GM19395 (cell line): Measurements from ENCODE around the gene TAS2R41.

Experiments
- ATAC-seq: cut with Tn5 transposase; IDR thresholded peaks from one replicate; pipeline ENCODE4 v1.9.1; 2021; ENCODE audit warnings: mild to moderate bottlenecking, moderate library complexity; ENCODE audit not compliant: unreplicated experiment

Gene TAS2R41

GRCh38 chr7:143492799-143493739, 15.4 kb downstream of the TAS2R41 start:
- no peak for ATAC-seq

DNA sequence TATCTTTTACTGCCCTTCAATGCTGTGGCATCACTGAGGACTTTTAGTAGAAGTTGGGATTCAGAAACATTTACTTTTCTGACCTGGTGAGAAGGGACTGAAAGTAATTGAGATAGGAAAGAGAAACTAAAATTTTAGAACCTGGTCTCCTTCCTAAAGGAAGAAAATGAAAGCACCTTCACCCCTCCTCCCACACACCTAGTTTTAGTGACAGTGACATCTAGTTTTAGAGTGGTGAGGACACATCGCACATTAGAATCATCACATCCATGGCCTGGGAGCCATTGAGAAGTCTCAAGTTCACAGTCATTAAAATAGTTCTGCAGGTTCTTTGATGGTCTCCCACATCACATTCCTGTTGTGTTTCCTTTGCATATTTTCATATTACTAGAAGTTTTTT, 16.1 kb downstream of the TAS2R41 start:
- ATAC-seq: no peak

DNA sequence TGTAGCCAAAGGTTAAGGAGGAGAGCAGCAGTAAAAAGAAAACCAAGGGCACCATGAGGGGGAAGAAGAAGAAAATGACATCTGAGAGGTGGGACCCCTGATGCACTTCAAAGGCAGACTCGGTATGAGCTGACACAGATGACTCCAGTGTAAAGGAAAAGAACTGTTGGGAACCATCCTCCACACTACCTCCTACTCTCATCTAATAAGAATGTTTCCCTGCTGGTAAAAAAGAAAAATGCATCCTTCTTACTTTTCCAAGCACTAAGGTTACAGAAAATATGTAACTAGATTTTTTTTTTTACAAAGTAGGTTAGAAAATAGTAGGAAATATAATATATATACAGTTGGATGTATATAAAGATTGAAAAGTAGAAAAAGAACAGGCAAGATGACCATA, 16.9 kb downstream of the TAS2R41 start:
- ATAC-seq: no peak

DNA sequence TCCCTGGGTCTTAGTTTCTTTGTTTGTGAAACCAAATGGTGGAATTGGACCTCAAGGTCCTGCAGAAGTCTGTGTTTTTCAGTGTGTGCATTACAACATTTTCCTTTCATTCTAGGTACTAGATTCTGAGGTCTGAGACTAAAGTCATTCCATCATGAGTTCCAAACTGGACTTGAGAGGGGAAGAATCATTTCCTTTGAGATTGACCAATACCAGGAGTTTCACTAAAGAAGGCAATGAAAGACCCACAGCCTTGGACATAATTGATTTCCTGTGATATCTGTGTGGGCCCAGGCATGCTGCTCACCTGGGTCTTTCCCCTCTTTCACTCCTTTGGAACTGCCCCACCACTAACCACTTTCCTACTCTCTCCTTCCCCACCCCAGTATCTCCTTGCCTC, 18.2 kb downstream of the TAS2R41 start:
- ATAC-seq: no peak

GRCh38 chr7:143496263-143496662, 18.6 kb downstream of the TAS2R41 start:
- ATAC-seq: no peak

GRCh38 chr7:143497008-143497795, 19.5 kb downstream of the TAS2R41 start:
- no peak for ATAC-seq

- no peak for ATAC-seq
Measured at GRCh38 chr7:143499246-143499645, 21.6 kb downstream of the TAS2R41 start.

GRCh38 chr7:143499743-143500348, 22.2 kb downstream of the TAS2R41 start:
- ATAC-seq: no peak

DNA sequence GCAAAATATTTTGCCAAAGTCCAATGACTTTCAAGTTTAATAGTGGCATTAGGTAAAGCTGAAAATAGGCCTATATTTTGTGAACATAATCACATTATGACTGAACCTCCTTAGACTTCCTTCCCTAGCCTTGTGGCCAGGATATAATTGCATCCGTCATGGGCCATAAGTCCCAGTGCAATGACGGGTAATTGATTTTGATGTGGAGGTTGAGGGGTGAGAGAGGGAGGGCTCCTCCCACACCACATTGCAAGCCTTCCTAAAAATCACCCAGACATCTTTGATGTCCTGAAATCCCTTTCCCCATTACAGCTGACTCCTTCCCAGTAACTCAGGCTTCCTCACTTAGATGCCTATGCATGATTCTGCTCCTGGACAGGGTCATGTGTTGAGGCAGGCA, 25.6 kb downstream of the TAS2R41 start:
- no peak for ATAC-seq

GRCh38 chr7:143504215-143504936, 26.7 kb downstream of the TAS2R41 start:
- no peak for ATAC-seq

GRCh38 chr7:143504937-143505297, 27.2 kb downstream of the TAS2R41 start:
- ATAC-seq: no peak

DNA sequence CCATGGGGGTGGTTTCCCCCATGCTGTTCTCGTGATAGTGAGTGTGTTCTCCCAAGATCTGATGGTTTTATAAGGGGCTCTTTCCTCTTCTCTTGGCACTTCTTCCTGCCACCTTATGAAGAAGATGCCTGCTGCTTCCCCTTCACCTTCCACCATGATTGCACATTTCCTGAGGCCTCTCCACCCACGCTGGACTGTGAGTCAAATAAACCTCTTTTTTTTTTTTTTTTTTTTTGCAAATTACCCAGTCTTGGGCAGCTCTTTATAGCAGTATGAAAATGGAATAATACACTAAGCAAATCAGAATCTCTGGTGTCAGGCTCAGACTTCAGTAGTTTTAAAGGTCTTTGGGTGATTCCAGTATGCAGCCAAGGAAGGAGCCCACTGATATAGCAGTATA, 28.2 kb downstream of the TAS2R41 start:
- ATAC-seq: no peak

DNA sequence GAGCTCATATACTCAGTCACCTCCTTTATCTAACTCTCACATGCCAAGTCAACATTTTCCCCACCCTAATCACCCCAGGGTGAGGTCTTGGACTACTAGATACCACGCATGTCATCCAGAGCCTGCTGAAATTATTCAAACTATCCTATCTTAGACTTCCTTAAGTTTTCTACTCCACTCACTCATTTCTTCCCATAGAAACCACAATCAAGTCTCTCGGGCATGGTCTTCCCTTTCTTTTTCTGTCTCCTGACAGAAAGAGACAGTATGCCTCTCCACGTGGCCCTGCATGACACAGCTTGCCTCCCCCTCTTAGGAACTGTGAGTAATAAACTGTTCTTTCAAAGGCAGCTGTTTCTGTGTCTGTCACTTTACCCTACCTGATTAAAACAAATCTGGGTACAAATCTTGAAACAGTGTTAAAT, 29.4 kb downstream of the TAS2R41 start:
- no peak for ATAC-seq

- ATAC-seq: no peak
Measured at GRCh38 chr7:143507534-143508055, 29.9 kb downstream of the TAS2R41 start.

GRCh38 chr7:143510854-143511592, 33.4 kb downstream of the TAS2R41 start:
- no peak for ATAC-seq

DNA sequence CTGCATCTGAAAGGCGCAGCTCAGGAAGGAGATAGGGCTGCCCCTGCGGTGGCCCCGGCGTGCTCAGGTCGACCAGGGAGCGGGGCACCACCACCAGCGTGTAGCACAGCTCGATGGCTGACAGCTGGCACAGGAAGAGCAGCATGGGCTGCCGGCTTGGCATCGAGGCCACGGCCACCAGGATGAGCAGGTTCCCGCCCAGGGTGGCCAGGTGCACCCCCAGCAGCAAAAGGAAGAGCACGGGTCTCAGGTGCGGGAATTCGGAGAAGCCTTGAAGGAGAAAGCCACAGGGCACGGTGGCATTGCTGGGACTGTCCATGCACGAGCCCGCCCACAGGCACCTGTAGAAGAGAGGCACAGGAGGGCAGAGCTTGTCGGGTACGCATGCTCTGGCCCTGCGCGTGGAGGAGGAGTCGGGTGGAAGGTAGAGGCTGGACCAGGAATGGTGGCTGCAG, 33.9 kb downstream of the TAS2R41 start:
- no peak for ATAC-seq

DNA sequence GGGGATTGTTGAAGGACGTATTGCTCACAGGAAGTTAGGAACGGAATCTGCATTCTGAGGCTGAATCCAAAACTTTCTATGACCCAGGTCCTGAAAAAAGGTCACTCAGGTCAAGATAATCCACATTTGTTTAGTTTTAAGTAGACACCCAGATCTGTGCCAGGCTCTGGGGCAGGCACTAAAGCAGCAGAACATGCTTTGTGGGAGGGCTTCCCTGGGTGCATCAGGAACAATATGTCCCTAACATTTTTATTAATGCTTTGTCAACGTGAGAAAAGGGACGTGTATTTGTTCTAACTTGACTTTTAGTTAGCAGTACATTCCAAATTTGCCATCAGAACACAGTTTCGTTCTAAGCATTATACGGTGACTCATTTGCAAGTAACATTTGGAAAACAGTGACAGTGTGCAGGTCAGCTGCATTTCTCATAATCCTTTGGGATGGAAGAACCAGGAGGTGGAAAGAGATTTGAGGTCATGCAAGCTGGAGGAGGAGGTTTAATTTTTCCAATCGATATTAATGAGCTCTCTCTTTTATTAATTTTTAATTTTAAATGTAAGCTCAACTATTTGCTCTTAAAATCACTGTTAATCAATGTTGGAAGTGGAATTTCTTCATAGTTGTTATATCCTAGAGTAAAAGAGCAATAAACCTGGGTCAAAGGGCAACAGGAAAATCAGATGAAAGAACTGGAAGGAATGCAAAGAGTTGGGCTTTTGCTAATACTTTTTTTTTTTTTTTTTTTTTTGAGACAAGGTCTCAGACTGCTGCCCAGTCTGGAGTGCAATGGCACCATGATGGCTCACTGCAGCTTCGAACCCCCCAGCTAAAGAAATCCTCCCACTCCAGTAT, 35.0 kb downstream of the TAS2R41 start:
- no peak for ATAC-seq

GRCh38 chr7:143514487-143514886, 36.8 kb downstream of the TAS2R41 start:
- no peak for ATAC-seq
